CD14-positive monocyte (primary cell): ENCODE data around the gene SART1. TPM values are rescaled to one million over a fixed set of nuclear protein-coding genes. Genes with fewer than 3 reads are reported as not detected.

Experiments used
- DNase-seq, 3 donors: peaks; one replicate each; pipeline ENCODE4 v3.0.0-alpha.2; 2011 to 2022
- H2AFZ ChIP-seq: 2 replicates; pipeline ENCODE4 v1.6.0; 2012; ENCODE audit warnings: mild to moderate bottlenecking, low read depth, low read length, inconsistent platforms; ENCODE audit not compliant: insufficient read depth, poor library complexity, severe bottlenecking
- H3K27ac ChIP-seq, 2 donors: 1 replicate in 1 of 2; 2 replicates in 1 of 2; pipeline ENCODE4 v1.5.1; 2012 to 2013; ENCODE audit warnings: low read length in 2 of 2, control low read depth in 1 of 2, inconsistent platforms in 1 of 2, low read depth in 1 of 2, mild to moderate bottlenecking in 1 of 2
- H3K27me3 ChIP-seq, 2 donors: one replicate each; pipeline versions ENCODE4 v1.6.0 to v1.6.1; 2011 to 2013; ENCODE audit warnings: low read length in 2 of 2; ENCODE audit not compliant: control insufficient read depth in 2 of 2, insufficient read depth in 2 of 2
- H3K36me3 ChIP-seq, 2 donors: replicated peaks in 1 of 2; 1 replicate in 1 of 2; 2 replicates in 1 of 2; pipeline versions ENCODE4 v1.5.1 to v1.6.1; 2012 to 2013; ENCODE audit warnings: low read length in 2 of 2, control low read depth in 1 of 2, inconsistent platforms in 1 of 2, mild to moderate bottlenecking in 1 of 2; ENCODE audit not compliant: insufficient read depth in 2 of 2, control insufficient read depth in 1 of 2
- H3K4me1 ChIP-seq, 2 donors: 1 replicate in 1 of 2; 2 replicates in 1 of 2; pipeline versions ENCODE4 v1.5.1 to v1.6.1; 2012 to 2013; ENCODE audit warnings: low read length in 2 of 2, control low read depth in 1 of 2, inconsistent platforms in 1 of 2, mild to moderate bottlenecking in 1 of 2, moderate library complexity in 1 of 2; ENCODE audit not compliant: insufficient read depth in 2 of 2, control insufficient read depth in 1 of 2
- H3K4me2 ChIP-seq: replicated peaks from 2 replicates; pipeline ENCODE3; 2012; ENCODE audit warnings: low read length, moderate library complexity, mild to moderate bottlenecking; ENCODE audit not compliant: poor library complexity, severe bottlenecking; ENCODE audit errors: extremely low read depth
- H3K4me3 ChIP-seq, 3 experiments: fragments of 200-600 bp in 1 of 3; sonication (generic) in 1 of 3; replicated peaks in 1 of 3; 1 replicate in 2 of 3; 2 replicates in 1 of 3; pipeline ENCODE4 v1.5.1; 2011 to 2013; ENCODE audit warnings: low read length in 3 of 3, mild to moderate bottlenecking in 3 of 3, control low read depth in 2 of 3, low read depth in 2 of 3, inconsistent platforms in 1 of 3, moderate library complexity in 1 of 3
- H3K79me2 ChIP-seq: 2 replicates; pipeline ENCODE4 v1.6.0; 2012; ENCODE audit warnings: mild to moderate bottlenecking, control low read depth, inconsistent platforms, low read length, moderate library complexity; ENCODE audit not compliant: insufficient read depth
- H3K9ac ChIP-seq: 2 replicates; pipeline ENCODE4 v1.6.0; 2017; ENCODE audit warnings: low read length, mild to moderate bottlenecking; ENCODE audit not compliant: insufficient read depth, poor library complexity, severe bottlenecking
- H3K9me3 ChIP-seq, 2 donors: replicated peaks in 1 of 2; 1 replicate in 1 of 2; 2 replicates in 1 of 2; pipeline versions ENCODE4 v1.5.1 to v1.6.1; 2012 to 2013; ENCODE audit warnings: low read length in 2 of 2, control low read depth in 1 of 2; ENCODE audit not compliant: control insufficient read depth in 1 of 2, insufficient read depth in 1 of 2
- H4K20me1 ChIP-seq: 2 replicates; pipeline ENCODE4 v1.6.0; 2012; ENCODE audit warnings: mild to moderate bottlenecking, low read length, control low read depth, moderate library complexity; ENCODE audit not compliant: insufficient read depth
- H3K27ac Mint-ChIP-seq, 7 donors: one replicate each; pipeline ENCODE4 v1.8.0; 2020; ENCODE audit warnings: mild to moderate bottlenecking in 7 of 7, mixed read lengths in 7 of 7, moderate library complexity in 6 of 7, inconsistent platforms in 2 of 7
- H3K27me3 Mint-ChIP-seq, 3 donors: one replicate each; pipeline ENCODE4 v1.8.0; 2021 to 2022; ENCODE audit warnings: low read depth in 3 of 3, mild to moderate bottlenecking in 3 of 3, mixed read lengths in 3 of 3, moderate library complexity in 3 of 3, inconsistent platforms in 1 of 3
- H3K36me3 Mint-ChIP-seq, 2 donors: one replicate each; pipeline ENCODE4 v1.8.0; 2020; ENCODE audit warnings: mixed read lengths in 2 of 2, inconsistent platforms in 1 of 2, mild to moderate bottlenecking in 1 of 2
- H3K4me1 Mint-ChIP-seq: one replicate; pipeline ENCODE4 v1.8.0; 2020; ENCODE audit warnings: mild to moderate bottlenecking, mixed read lengths
- H3K4me3 Mint-ChIP-seq, 2 donors: one replicate each; pipeline ENCODE4 v1.8.0; 2020; ENCODE audit warnings: mild to moderate bottlenecking in 2 of 2, mixed read lengths in 2 of 2, moderate library complexity in 1 of 2
- H3K9me3 Mint-ChIP-seq, 7 donors: one replicate each; pipeline ENCODE4 v1.8.0; 2020 to 2022; ENCODE audit warnings: mixed read lengths in 7 of 7, mild to moderate bottlenecking in 6 of 7, moderate library complexity in 6 of 7, inconsistent platforms in 2 of 7
- CTCF ChIP-seq: fragments of 200-600 bp; IDR thresholded peaks from one replicate; pipeline ENCODE4 v1.8.0; 2022; ENCODE audit warnings: antibody characterized with exemption, mild to moderate bottlenecking
- WGBS: methylation state at CpG from one replicate; pipeline ENCODE4 v1.1.5; 2013; ENCODE audit warnings: missing lambda C conversion rate; ENCODE audit not compliant: insufficient coverage; 5-methylcytosine and 5-hydroxymethylcytosine counted together
- intact Hi-C, 2 donors: fragments of 100-400 bp; cut with micrococcal nuclease; formaldehyde crosslinking; loops; one replicate each; pipeline versions ENCODE4 v1.15.0 to v1.15.1; 2023
- polyA plus RNA-seq, 3 donors: library from polyadenylated mRNA; depleted of rRNA in 1 of 3; unstranded in 2 of 3; stranded (reverse) in 1 of 3; fragments of 300-500 nt in 2 of 3; fragments of >200 nt in 1 of 3; fragmentation: Illumina TruSeq in 2 of 3; gene quantifications; 1 replicate in 2 of 3; 2 replicates in 1 of 3; pipeline ENCODE4 v1.2.3, GENCODE V29; 2012 to 2021

Gene SART1
- polyA plus RNA-seq, 3 donors: 8.9 to 52.8 (median 16.1) TPM

GRCh38 chr11:65944767-65945166, 16.8 kb upstream of the SART1 start:
- Mint-ChIP-seq H3K27ac (peak overlapping the region in 1 of 7 donors; percentile 76), H3K4me3 (no peak overlapping the region), H3K9me3 (peaks cover 0 to 4% (median 0%) of the 10 kb centered on the region in 7 donors), H3K36me3 (no peaks in the 10 kb centered on the region), H3K27me3 (peaks cover 6 to 8% (median 6%) of the 10 kb centered on the region in 3 donors), H3K4me1 (peaks cover 28% of the 10 kb centered on the region)
- Histone ChIP-seq H3K9ac (no peak overlapping the region), H3K79me2 (no peaks in the 10 kb centered on the region), H3K4me3 (no peak overlapping the region), H3K4me1 (peaks cover 27 to 29% of the 10 kb centered on the region in 2 donors), H3K9me3 (no peaks in the 10 kb centered on the region), H3K27ac (no peak overlapping the region), H3K36me3 (no peaks in the 10 kb centered on the region), H2AFZ (no peak overlapping the region), H4K20me1 (no peaks in the 10 kb centered on the region), H3K27me3 (no peaks in the 10 kb centered on the region), H3K4me2 (no peak overlapping the region)
- intact Hi-C loops: no loop called here
- 92% methylated on average over 8 of the region's 8 CpGs for WGBS
- DNase-seq: no peak
- TF ChIP-seq CTCF: no peak

DNA sequence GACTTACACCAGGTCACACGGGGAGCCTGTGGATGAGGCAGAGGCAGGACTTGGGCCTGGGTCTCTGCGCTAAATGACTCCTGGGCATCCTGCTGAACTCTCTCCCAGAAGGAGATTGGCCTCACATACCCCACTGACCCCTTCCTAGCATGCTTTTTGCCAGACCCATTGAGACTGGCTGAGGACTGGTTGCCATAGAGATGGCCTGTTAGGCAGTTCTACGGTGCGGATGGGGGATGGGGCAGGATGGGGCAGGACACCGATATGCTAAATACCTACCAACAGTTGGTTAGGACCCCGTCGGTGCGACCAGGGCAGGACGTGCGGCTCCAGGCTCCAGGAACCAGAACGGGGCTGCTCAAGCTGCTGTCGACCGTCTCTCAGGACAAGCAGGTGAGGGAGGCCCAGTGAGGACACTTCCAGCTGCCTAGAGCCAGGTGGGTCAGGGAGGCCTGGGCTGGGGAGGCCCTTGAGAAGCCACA, 16.1 kb upstream of the SART1 start, which contains the start of gene TSGA10IP:
Gene TSGA10IP (plus strand): TSS at position 51 of the 482 bp plus-strand sequence. CDS start 196 bp downstream, at position 247.
- Histone ChIP-seq H3K4me3 (no peak within 1 kb of the TSS), H4K20me1 (no peaks in the 10 kb centered on the region), H3K9me3 (no peaks in the 10 kb centered on the region), H3K4me2 (no peak within 1 kb of the TSS), H3K4me1 (peaks cover 22% of the 10 kb centered on the region in 2 donors), H3K36me3 (no peaks in the 10 kb centered on the region), H3K9ac (no peak within 1 kb of the TSS), H3K79me2 (no peaks in the 10 kb centered on the region), H3K27ac (no peak within 1 kb of the TSS), H3K27me3 (no peaks in the 10 kb centered on the region), H2AFZ (no peak within 1 kb of the TSS)
- peaks cover 23% of the 10 kb centered on the region for H3K4me1 Mint-ChIP-seq
- no peak for TF ChIP-seq CTCF
- no peak within 1 kb of the TSS for H3K4me3 Mint-ChIP-seq
- peak within 1 kb of the TSS in 2 of 7 donors; percentile 14 to 76 for H3K27ac Mint-ChIP-seq
- no peaks in the 10 kb centered on the region for H3K36me3 Mint-ChIP-seq
- H3K9me3 Mint-ChIP-seq: peaks cover 0 to 4% (median 0%) of the 10 kb centered on the region in 7 donors
- intact Hi-C loops: no loop called here
- DNase-seq: no peak
- peaks cover 6 to 8% (median 8%) of the 10 kb centered on the region in 3 donors for H3K27me3 Mint-ChIP-seq
- 89% methylated on average over 8 of the region's 13 CpGs for WGBS
